Neural cell (in vitro differentiated cells): ENCODE results near the gene FAM83B.

Source experiments
- EP300 ChIP-seq: fragments of 450-650 bp; conservative IDR thresholded peaks from 2 replicates; pipeline ENCODE4 v1.6.1; 2014; ENCODE audit warnings: antibody characterized with exemption, mild to moderate bottlenecking, moderate library complexity; ENCODE audit not compliant: poor library complexity, severe bottlenecking
- EZH2 ChIP-seq: fragments of 200-600, 300-800 bp; shearing (Covaris generic), sonication (generic); IDR thresholded peaks from 2 replicates; pipeline ENCODE4 v1.6.1; 2014; ENCODE audit warnings: antibody characterized with exemption, low read length, borderline replicate concordance, mild to moderate bottlenecking; ENCODE audit not compliant: insufficient read depth, poor library complexity, severe bottlenecking
- POLR2AphosphoS5 ChIP-seq: IDR thresholded peaks from 2 replicates; pipeline ENCODE4 v1.6.1; 2012
- TF ChIP-seq, protein P1 (sequence below): fragments of 450-650 bp; IDR thresholded peaks from 2 replicates; pipeline ENCODE4 v1.5.1; 2014; ENCODE audit warnings: antibody characterized with exemption, mild to moderate bottlenecking, moderate library complexity; ENCODE audit not compliant: poor library complexity, severe bottlenecking

DNA sequence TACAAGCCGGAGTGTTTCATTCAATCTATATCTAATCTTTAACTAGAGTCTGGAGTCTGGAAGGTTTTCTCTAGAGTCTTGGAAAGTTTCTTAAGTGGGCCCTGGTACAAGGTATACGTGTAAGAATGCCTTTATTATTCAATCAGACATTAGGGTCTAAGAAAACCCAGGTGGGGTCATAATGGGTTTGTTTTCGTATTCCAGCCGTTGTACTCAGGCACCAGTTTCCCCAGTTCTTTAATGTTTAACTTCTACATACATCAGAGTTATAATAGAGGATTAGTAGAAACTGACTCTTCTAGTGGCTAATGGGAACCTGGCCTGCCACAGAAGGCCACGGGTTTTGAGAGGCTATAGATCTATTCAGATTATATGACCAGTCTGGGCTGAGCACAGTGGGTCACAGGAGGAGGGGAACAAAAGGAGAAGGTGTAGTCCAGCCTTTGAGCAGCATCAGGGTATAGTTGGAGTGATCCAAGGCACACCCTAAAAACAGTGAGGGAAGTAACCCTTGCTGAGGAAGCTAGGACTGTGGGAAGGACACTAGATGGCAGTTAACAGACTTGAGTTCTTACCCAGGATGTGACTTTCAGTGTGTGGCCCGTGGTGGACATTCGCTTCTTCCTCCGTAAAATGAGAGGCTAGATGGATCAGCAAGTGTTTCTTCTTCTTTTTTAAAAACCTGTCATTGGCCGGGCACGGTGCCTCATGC lies 15.5 kb downstream of the FAM83B start:
- TF ChIP-seq, protein P1, sequence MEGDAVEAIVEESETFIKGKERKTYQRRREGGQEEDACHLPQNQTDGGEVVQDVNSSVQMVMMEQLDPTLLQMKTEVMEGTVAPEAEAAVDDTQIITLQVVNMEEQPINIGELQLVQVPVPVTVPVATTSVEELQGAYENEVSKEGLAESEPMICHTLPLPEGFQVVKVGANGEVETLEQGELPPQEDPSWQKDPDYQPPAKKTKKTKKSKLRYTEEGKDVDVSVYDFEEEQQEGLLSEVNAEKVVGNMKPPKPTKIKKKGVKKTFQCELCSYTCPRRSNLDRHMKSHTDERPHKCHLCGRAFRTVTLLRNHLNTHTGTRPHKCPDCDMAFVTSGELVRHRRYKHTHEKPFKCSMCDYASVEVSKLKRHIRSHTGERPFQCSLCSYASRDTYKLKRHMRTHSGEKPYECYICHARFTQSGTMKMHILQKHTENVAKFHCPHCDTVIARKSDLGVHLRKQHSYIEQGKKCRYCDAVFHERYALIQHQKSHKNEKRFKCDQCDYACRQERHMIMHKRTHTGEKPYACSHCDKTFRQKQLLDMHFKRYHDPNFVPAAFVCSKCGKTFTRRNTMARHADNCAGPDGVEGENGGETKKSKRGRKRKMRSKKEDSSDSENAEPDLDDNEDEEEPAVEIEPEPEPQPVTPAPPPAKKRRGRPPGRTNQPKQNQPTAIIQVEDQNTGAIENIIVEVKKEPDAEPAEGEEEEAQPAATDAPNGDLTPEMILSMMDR = no peak
- TF ChIP-seq POLR2AphosphoS5 (no peak), EZH2 (no peak), EP300 (no peak)
